ENCODE data around the gene C8G.

The C8G gene

GRCh38 chr9:136925414-136926153, 19.5 kb upstream of the C8G start:
- H3K4me3 Mint-ChIP-seq: no peak overlapping the region
- H3K27me3 Mint-ChIP-seq: no peaks in the 10 kb centered on the region
- no peak overlapping the region for H3K27ac Mint-ChIP-seq
- H3K4me1 Mint-ChIP-seq (ENCODE audit: low read depth in 2 of 2): peaks cover 3 to 4% of the 10 kb centered on the region in 2 donors
- DNase-seq: no peak
- no peaks in the 10 kb centered on the region for H3K9me3 Mint-ChIP-seq
- ATAC-seq (replicated peaks): no peak
- peaks cover 23% of the 10 kb centered on the region for H3K36me3 Mint-ChIP-seq (ENCODE audit: insufficient read depth)

DNA sequence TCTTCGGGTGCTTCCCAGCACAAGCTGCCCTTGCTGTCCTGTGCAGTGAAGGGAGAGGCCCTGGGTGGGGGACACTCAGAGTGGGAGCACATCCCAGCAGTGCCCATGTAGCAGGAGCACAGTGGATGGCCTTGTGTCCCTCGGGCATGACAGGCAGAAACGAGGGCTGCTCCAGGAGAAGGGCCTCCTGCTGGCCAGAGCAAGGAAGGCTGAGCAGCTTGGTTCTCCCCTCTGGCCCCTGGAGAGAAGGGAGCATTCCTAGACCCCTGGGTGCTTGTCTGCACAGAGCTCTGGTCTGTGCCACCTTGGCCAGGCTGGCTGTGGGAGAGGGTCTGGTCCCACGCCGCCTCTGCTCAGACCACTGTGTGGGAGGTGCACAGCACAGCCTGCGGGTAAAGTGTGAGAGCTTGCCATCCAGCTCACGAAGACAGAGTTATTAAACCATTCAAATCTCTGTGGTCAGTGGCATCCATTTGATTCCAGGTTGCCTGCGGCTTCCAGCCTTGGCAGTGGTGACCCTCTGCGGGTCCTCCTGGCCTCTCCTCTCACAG, 18.8 kb upstream of the C8G start:
- peaks cover 18% of the 10 kb centered on the region for H3K36me3 Mint-ChIP-seq (ENCODE audit: insufficient read depth)
- no peaks in the 10 kb centered on the region for H3K9me3 Mint-ChIP-seq
- peaks cover 3 to 4% of the 10 kb centered on the region in 2 donors for H3K4me1 Mint-ChIP-seq (ENCODE audit: low read depth in 2 of 2)
- H3K4me3 Mint-ChIP-seq: no peak overlapping the region
- no peaks in the 10 kb centered on the region for H3K27me3 Mint-ChIP-seq
- DNase-seq (no peak), ATAC-seq (replicated peaks) (no peak)
- H3K27ac Mint-ChIP-seq: peak overlapping the region in 1 of 2 donors; percentile 78

- peaks cover 18% of the 10 kb centered on the region for H3K36me3 Mint-ChIP-seq (ENCODE audit: insufficient read depth)
- H3K27ac Mint-ChIP-seq: peak overlapping the region in 1 of 2 donors; percentile 78
- H3K4me1 Mint-ChIP-seq (ENCODE audit: low read depth in 2 of 2): peaks cover 3 to 4% of the 10 kb centered on the region in 2 donors
- no peak for DNase-seq
- H3K27me3 Mint-ChIP-seq: no peaks in the 10 kb centered on the region
- ATAC-seq (replicated peaks): no peak
- H3K9me3 Mint-ChIP-seq: no peaks in the 10 kb centered on the region
- H3K4me3 Mint-ChIP-seq: no peak overlapping the region
Measured at GRCh38 chr9:136926749-136927148, 18.3 kb upstream of the C8G start.

DNA sequence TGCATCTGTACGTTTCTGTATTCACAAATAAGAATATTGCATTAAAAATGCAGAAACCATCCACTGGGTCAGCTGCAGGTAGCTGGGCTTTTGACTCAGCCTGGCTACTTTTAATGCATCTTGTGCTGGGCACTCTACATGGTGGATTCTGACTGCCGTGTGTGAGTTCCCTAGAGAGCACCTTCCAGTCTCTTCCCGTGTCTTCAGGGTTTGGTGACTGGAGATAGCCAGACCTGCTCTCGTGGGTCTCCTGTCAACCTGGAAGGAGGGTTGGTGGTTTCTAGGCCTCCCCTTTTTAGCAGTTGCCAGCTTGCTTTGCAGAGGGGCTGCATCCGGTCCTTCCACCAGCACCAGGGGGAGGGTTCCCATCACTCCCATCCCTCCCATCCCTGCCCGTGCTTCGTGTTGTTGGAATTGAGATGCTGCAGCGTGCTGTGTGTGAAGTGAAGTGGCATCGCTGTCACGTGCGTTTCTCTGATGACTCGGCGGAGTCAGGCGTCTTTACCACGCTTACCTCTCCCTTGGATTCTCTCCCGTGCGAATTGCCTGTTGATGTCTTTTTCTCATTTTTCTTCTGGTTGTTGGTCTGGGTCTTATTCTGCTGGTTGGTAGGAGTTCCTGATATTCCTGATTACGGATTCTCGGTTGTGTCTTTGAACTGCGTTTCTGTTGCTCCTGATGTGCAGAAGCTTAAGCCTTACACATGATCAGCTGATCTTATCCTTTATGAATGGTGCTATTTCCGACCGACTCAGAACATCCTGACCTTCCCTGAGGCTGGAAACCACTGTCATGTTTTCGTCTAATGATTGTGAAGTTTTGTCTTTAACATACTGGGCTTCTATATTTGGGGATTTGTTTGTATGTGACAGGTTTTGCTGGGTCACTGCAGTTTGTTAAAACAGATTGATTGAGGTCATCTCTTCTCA, 17.4 kb upstream of the C8G start:
- H3K4me1 Mint-ChIP-seq (ENCODE audit: low read depth in 2 of 2): peaks cover 4 to 5% of the 10 kb centered on the region in 2 donors
- H3K9me3 Mint-ChIP-seq: no peaks in the 10 kb centered on the region
- no peak for ATAC-seq (replicated peaks)
- no peak overlapping the region for H3K27ac Mint-ChIP-seq
- H3K27me3 Mint-ChIP-seq: no peaks in the 10 kb centered on the region
- H3K4me3 Mint-ChIP-seq: no peak overlapping the region
- peaks cover 18% of the 10 kb centered on the region for H3K36me3 Mint-ChIP-seq (ENCODE audit: insufficient read depth)
- DNase-seq: no peak

DNA sequence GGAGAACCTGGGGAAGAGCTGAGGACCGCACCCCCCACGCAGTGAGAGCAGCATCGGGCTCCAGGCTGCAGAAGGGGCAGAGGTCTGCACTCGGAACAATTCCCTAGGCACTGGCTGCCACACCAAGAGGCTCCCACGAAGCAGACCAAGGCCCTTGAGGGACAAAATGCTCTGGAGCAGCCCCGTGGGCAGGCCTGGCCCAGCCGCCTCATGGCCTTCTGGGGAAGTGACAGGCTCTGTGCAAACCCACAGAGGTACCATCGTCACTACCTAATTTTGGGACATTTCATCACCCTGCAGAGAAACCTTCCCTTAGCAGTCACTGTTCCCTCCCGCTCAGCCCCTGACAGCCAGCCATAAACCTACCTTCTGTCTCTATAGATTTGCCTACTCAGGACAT, 16.5 kb upstream of the C8G start:
- Mint-ChIP-seq H3K36me3 (ENCODE audit: insufficient read depth) (peaks cover 15% of the 10 kb centered on the region), H3K9me3 (no peaks in the 10 kb centered on the region), H3K4me1 (ENCODE audit: low read depth in 2 of 2) (peaks cover 5 to 6% of the 10 kb centered on the region in 2 donors), H3K27ac (no peak overlapping the region), H3K27me3 (no peaks in the 10 kb centered on the region), H3K4me3 (no peak overlapping the region)
- no peak for DNase-seq
- no peak for ATAC-seq (replicated peaks)

GRCh38 chr9:136930014-136930413, 15.0 kb upstream of the C8G start:
- Mint-ChIP-seq H3K36me3 (ENCODE audit: insufficient read depth) (peaks cover 6% of the 10 kb centered on the region), H3K27ac (peak overlapping the region in 1 of 2 donors; percentile 59), H3K27me3 (no peaks in the 10 kb centered on the region), H3K4me3 (no peak overlapping the region), H3K4me1 (ENCODE audit: low read depth in 2 of 2) (peaks cover 5 to 6% of the 10 kb centered on the region in 2 donors), H3K9me3 (no peaks in the 10 kb centered on the region)
- no peak for DNase-seq
- ATAC-seq (replicated peaks): no peak

DNA sequence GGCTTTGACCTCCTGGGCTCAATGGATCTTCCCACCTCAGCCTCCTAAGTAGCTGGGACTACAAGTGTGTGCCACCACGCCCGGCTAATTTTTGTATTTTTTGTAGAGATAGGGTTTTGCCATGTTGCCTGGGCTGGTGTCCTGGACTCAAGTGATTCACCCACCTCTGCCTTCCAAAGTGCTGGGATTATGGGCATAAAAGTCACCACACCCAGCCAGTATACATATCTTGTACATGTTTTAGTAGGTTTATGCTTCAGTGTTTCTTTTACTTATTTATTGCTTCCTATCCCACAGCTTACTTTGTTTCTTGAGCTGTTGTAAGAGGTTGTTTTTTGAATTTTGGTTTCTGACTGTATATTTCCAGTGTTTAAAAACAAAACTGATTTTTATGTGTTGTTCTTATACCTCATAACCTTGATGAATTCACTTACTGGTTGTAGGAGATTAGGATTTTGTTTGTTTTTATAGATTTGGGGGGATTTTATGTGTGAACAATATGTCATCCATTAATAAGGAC, 13.4 kb upstream of the C8G start:
- peaks cover 5 to 11% of the 10 kb centered on the region in 2 donors for H3K4me1 Mint-ChIP-seq (ENCODE audit: low read depth in 2 of 2)
- no peaks in the 10 kb centered on the region for H3K9me3 Mint-ChIP-seq
- no peaks in the 10 kb centered on the region for H3K36me3 Mint-ChIP-seq (ENCODE audit: insufficient read depth)
- H3K27me3 Mint-ChIP-seq: no peaks in the 10 kb centered on the region
- ATAC-seq (replicated peaks) (no peak), DNase-seq (no peak)
- no peak overlapping the region for H3K4me3 Mint-ChIP-seq
- peak overlapping the region; percentile 9 to 38 for H3K27ac Mint-ChIP-seq

DNA sequence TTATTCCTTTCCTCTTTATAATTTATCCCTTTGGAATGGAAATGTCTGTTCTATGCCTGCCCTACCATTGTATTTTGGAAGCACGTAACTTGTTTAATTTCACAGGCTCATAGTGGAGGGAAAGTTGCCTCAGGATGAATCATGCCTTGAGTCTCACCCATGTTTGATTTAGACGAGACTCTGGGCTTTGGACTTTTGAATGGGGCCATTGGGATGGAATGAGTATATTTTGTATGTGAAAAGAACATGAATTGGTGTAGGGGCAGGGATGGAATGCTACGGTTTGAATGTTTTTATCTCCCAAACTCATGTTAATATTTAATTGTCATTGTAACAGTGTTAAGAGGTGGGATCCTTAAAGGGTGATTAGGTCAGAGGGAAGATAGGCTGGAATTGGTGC, 10.8 kb upstream of the C8G start:
- Mint-ChIP-seq H3K4me3 (no peak overlapping the region), H3K4me1 (ENCODE audit: low read depth in 2 of 2) (peaks cover 3 to 14% of the 10 kb centered on the region in 2 donors), H3K27me3 (no peaks in the 10 kb centered on the region), H3K9me3 (no peaks in the 10 kb centered on the region), H3K36me3 (ENCODE audit: insufficient read depth) (peaks cover 5% of the 10 kb centered on the region), H3K27ac (no peak overlapping the region)
- DNase-seq (no peak), ATAC-seq (replicated peaks) (no peak)

GRCh38 chr9:136935651-136936050, 9.4 kb upstream of the C8G start:
- Mint-ChIP-seq H3K27ac (no peak overlapping the region), H3K36me3 (ENCODE audit: insufficient read depth) (peaks cover 14% of the 10 kb centered on the region), H3K27me3 (no peaks in the 10 kb centered on the region), H3K4me1 (ENCODE audit: low read depth in 2 of 2) (peaks cover 3 to 14% of the 10 kb centered on the region in 2 donors), H3K9me3 (no peaks in the 10 kb centered on the region), H3K4me3 (no peak overlapping the region)
- DNase-seq (no peak), ATAC-seq (replicated peaks) (no peak)

DNA sequence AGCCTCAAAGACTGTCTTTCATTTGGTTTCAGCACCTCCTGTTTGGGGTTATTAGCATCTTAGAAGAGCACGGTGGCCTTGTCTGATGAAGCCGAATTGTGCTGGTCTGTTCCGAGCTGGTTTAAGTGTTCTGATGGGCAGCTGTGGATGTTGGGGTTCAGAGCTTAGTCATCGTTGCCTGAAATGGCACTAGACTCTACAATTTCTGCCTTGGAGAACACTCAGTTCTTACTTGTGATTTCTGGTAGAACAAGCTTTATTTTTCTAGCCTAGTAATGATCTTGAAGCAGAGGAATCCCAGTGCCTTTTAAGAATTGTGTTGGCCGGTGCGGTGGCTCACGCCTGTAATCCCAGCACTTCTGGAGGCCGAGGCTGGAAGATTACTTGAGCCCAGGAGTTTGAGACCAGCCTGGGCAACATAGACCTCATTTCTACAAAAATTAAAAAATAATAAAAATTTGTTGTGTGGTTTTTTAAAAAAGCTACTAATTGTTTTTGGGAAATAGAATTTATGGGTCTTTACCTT, 8.3 kb upstream of the C8G start:
- peaks cover 25% of the 10 kb centered on the region for H3K36me3 Mint-ChIP-seq (ENCODE audit: insufficient read depth)
- no peaks in the 10 kb centered on the region for H3K27me3 Mint-ChIP-seq
- H3K4me1 Mint-ChIP-seq (ENCODE audit: low read depth in 2 of 2): peaks cover 8 to 14% of the 10 kb centered on the region in 2 donors
- DNase-seq (no peak), ATAC-seq (replicated peaks) (no peak)
- H3K27ac Mint-ChIP-seq: no peak overlapping the region
- no peak overlapping the region for H3K4me3 Mint-ChIP-seq
- no peaks in the 10 kb centered on the region for H3K9me3 Mint-ChIP-seq

DNA sequence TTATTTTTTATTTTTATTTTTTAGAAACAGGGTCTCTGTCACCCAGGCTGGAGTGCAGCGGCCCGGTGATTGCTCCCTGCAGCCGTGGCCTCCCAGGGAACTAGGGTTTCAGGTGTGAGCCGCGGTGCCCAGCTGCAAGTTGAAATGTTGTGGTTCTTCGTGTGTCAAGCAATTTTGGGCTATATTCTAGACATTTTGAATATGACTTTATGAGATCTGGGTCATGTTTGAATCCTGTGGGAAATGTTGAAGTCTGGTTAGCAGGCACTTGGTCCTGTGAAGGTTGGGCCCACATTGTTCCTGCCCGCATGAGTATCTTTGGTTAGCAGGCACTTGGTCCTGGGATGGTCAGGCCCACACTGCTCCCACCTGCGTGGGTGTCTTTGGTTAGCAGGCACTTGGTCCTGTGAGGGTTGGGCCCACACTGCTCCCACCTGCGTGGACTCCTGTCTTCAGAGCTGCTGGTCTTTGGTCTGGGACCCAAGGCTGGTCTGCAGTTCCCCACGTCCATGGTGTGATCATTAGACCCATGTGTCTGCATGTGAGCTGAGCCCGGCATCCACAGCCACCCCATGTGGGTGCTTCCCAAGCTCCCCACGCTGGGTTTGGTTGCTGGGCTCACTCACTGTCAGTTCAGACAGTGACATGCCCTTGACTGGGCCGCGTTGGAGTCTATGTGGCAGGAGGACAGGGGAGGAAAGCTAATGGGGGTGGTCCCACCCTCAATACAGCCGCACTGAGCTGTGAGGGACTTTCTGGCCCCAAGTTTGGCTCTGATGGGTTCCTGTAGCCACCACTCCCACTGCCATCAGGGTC, 7.6 kb upstream of the C8G start:
- peaks cover 31% of the 10 kb centered on the region for H3K36me3 Mint-ChIP-seq (ENCODE audit: insufficient read depth)
- no peak overlapping the region for H3K4me3 Mint-ChIP-seq
- DNase-seq (no peak), ATAC-seq (replicated peaks) (no peak)
- H3K4me1 Mint-ChIP-seq (ENCODE audit: low read depth in 2 of 2): peaks cover 6 to 14% of the 10 kb centered on the region in 2 donors
- no peak overlapping the region for H3K27ac Mint-ChIP-seq
- H3K9me3 Mint-ChIP-seq: no peaks in the 10 kb centered on the region
- H3K27me3 Mint-ChIP-seq: no peaks in the 10 kb centered on the region

GRCh38 chr9:136939431-136939995, 5.5 kb upstream of the C8G start:
- Mint-ChIP-seq H3K36me3 (ENCODE audit: insufficient read depth) (peaks cover 43% of the 10 kb centered on the region), H3K27ac (no peak overlapping the region), H3K4me3 (no peak overlapping the region), H3K9me3 (no peaks in the 10 kb centered on the region), H3K27me3 (no peaks in the 10 kb centered on the region), H3K4me1 (ENCODE audit: low read depth in 2 of 2) (peaks cover 6 to 8% of the 10 kb centered on the region in 2 donors)
- no peak for DNase-seq
- no peak for ATAC-seq (replicated peaks)
